ENCODE data around the gene TAX1BP3.

The TAX1BP3 gene

GRCh38 chr17:3639981-3640596 lies 28.3 kb downstream of the TAX1BP3 start:
- no peak for TF ChIP-seq ZBTB7A (IDR thresholded peaks at IDR 0.05; ENCODE audit: low read depth)
- no peak for TF ChIP-seq FOXM1 (IDR thresholded peaks at IDR 0.05; ENCODE audit: borderline replicate concordance, low read depth)
- TF ChIP-seq, protein P1, sequence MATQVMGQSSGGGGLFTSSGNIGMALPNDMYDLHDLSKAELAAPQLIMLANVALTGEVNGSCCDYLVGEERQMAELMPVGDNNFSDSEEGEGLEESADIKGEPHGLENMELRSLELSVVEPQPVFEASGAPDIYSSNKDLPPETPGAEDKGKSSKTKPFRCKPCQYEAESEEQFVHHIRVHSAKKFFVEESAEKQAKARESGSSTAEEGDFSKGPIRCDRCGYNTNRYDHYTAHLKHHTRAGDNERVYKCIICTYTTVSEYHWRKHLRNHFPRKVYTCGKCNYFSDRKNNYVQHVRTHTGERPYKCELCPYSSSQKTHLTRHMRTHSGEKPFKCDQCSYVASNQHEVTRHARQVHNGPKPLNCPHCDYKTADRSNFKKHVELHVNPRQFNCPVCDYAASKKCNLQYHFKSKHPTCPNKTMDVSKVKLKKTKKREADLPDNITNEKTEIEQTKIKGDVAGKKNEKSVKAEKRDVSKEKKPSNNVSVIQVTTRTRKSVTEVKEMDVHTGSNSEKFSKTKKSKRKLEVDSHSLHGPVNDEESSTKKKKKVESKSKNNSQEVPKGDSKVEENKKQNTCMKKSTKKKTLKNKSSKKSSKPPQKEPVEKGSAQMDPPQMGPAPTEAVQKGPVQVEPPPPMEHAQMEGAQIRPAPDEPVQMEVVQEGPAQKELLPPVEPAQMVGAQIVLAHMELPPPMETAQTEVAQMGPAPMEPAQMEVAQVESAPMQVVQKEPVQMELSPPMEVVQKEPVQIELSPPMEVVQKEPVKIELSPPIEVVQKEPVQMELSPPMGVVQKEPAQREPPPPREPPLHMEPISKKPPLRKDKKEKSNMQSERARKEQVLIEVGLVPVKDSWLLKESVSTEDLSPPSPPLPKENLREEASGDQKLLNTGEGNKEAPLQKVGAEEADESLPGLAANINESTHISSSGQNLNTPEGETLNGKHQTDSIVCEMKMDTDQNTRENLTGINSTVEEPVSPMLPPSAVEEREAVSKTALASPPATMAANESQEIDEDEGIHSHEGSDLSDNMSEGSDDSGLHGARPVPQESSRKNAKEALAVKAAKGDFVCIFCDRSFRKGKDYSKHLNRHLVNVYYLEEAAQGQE (IDR thresholded peaks at IDR 0.05; ENCODE audit: low read depth), result no peak
- no peak for TF ChIP-seq YY1 (IDR thresholded peaks at IDR 0.05; ENCODE audit: low read depth)
- TF ChIP-seq TAF1 (IDR thresholded peaks at IDR 0.05; ENCODE audit: low read depth), result no peak
- TF ChIP-seq NFIC (IDR thresholded peaks at IDR 0.05), result no peak
- no peak for TF ChIP-seq EGR1 (IDR thresholded peaks at IDR 0.05)
- TF ChIP-seq, protein P2, sequence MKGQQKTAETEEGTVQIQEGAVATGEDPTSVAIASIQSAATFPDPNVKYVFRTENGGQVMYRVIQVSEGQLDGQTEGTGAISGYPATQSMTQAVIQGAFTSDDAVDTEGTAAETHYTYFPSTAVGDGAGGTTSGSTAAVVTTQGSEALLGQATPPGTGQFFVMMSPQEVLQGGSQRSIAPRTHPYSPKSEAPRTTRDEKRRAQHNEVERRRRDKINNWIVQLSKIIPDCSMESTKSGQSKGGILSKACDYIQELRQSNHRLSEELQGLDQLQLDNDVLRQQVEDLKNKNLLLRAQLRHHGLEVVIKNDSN (IDR thresholded peaks at IDR 0.05), result no peak
- TF ChIP-seq CREB1 (IDR thresholded peaks at IDR 0.05; ENCODE audit: low read depth), result no peak
- no peak for TF ChIP-seq EP300 (IDR thresholded peaks at IDR 0.05; ENCODE audit: borderline replicate concordance)
- TF ChIP-seq TCF12 (IDR thresholded peaks at IDR 0.05; ENCODE audit: low read depth), result no peak
- TF ChIP-seq TEAD4 (IDR thresholded peaks at IDR 0.05), result no peak
- no peak for TF ChIP-seq CEBPB (IDR thresholded peaks at IDR 0.05)
- TF ChIP-seq MAX (IDR thresholded peaks at IDR 0.05), result no peak
- no peak for TF ChIP-seq RAD21 (IDR thresholded peaks at IDR 0.05; ENCODE audit: low read depth)

DNA sequence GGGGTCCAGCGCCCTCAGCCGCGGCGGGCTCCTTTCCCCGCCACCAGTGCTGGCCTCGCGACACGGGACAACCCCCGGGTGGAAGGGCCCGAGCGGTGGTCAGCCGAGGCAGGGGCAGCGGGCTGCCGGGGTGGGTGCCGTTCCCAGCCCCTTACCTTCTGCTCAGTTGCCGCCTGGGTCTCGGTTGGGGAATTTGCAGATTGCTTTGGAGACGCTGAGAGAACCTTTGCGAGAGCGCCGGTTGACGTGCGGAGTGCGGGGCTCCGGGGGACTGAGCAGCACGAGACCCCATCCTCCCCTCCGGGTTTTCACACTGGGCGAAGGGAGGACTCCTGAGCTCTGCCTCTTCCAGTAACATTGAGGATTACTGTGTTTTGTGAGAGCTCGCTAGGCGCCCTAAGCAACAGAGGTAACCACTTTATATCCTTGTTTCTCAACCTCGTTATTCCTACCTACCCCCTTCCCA lies 31.4 kb downstream of the TAX1BP3 start:
- TF ChIP-seq ZBTB7A (IDR thresholded peaks at IDR 0.05; ENCODE audit: low read depth), result 0 out of 2 replicates have a peak, but pooled peaks have one; percentile 29
- TF ChIP-seq, protein P1 (IDR thresholded peaks at IDR 0.05; ENCODE audit: low read depth), result no peak

- no peak for TF ChIP-seq CEBPB (IDR thresholded peaks at IDR 0.05)
- TF ChIP-seq RAD21 (IDR thresholded peaks at IDR 0.05; ENCODE audit: low read depth), result no peak
- TF ChIP-seq ZBTB7A (IDR thresholded peaks at IDR 0.05; ENCODE audit: low read depth), result peak; percentile 70; the same call in 1 of the 2 replicates
- TF ChIP-seq CREB1 (IDR thresholded peaks at IDR 0.05; ENCODE audit: low read depth), result 0 out of 2 replicates have a peak, but pooled peaks have one; percentile 37
- TF ChIP-seq TAF1 (IDR thresholded peaks at IDR 0.05; ENCODE audit: low read depth), result peak; percentile 86
- peak; percentile 77 for TF ChIP-seq YY1 (IDR thresholded peaks at IDR 0.05; ENCODE audit: low read depth)
- TF ChIP-seq MAX (IDR thresholded peaks at IDR 0.05), result peak; percentile 90
- peak; percentile 66 for TF ChIP-seq TEAD4 (IDR thresholded peaks at IDR 0.05)
- TF ChIP-seq, protein P2 (IDR thresholded peaks at IDR 0.05), result peak; percentile 100
These were observed 32.0 kb downstream of the TAX1BP3 start, which contains the start of the genes CTNS and SHPK for GRCh38 chr17:3636154-3636907. Gene CTNS, plus strand, starts transcription at chr17:3636760. Its CDS starts 3,447 bp downstream, at chr17:3640207. Gene SHPK, minus strand, starts transcription at chr17:3636250. Its CDS starts 31 bp downstream, at chr17:3636219.

- TF ChIP-seq YY1 (IDR thresholded peaks at IDR 0.05; ENCODE audit: low read depth) (no peak), CREB1 (IDR thresholded peaks at IDR 0.05; ENCODE audit: low read depth) (no peak), TCF12 (IDR thresholded peaks at IDR 0.05; ENCODE audit: low read depth) (no peak), FOXM1 (IDR thresholded peaks at IDR 0.05; ENCODE audit: borderline replicate concordance, low read depth) (no peak)
- TF ChIP-seq, protein P2 (IDR thresholded peaks at IDR 0.05), result no peak
These were observed 32.8 kb downstream of the TAX1BP3 start for GRCh38 chr17:3635474-3636153.

GRCh38 chr17:3632287-3632686 lies 36.1 kb downstream of the TAX1BP3 start:
- no peak for TF ChIP-seq MAX (IDR thresholded peaks at IDR 0.05)
- TF ChIP-seq, protein P1 (IDR thresholded peaks at IDR 0.05; ENCODE audit: low read depth), result no peak
- TF ChIP-seq EP300 (IDR thresholded peaks at IDR 0.05; ENCODE audit: borderline replicate concordance), result no peak
- TF ChIP-seq TCF12 (IDR thresholded peaks at IDR 0.05; ENCODE audit: low read depth), result no peak
- no peak for TF ChIP-seq FOXM1 (IDR thresholded peaks at IDR 0.05; ENCODE audit: borderline replicate concordance, low read depth)
- no peak for TF ChIP-seq RAD21 (IDR thresholded peaks at IDR 0.05; ENCODE audit: low read depth)
- TF ChIP-seq, protein P2 (IDR thresholded peaks at IDR 0.05), result no peak
- no peak for TF ChIP-seq CREB1 (IDR thresholded peaks at IDR 0.05; ENCODE audit: low read depth)
- no peak for TF ChIP-seq CEBPB (IDR thresholded peaks at IDR 0.05)
- TF ChIP-seq NFIC (IDR thresholded peaks at IDR 0.05), result no peak
